Retinal pigment epithelial cell (primary cell): ENCODE data around the gene MMADHC.

Source experiments
- DNase-seq: peaks from one replicate; pipeline ENCODE4 v3.0.0-alpha.2; 2010; ENCODE audit warnings: low read depth
- H3K4me3 ChIP-seq: 2 replicates; pipeline ENCODE4 v1.5.1; 2011; ENCODE audit warnings: mild to moderate bottlenecking, low read length, control low read depth, moderate library complexity
- CTCF ChIP-seq: conservative IDR thresholded peaks from 2 replicates; pipeline ENCODE4 v1.5.1; 2011; ENCODE audit warnings: low read depth, low read length, control low read depth, inconsistent platforms

MMADHC gene

GRCh38 chr2:149579972-149580882, 7.3 kb downstream of the MMADHC start:
- no peak for DNase-seq
- no peak overlapping the region for H3K4me3 ChIP-seq
- no peak for TF ChIP-seq CTCF

- no peak for DNase-seq
- no peak overlapping the region for H3K4me3 ChIP-seq
- no peak for TF ChIP-seq CTCF
Observed at GRCh38 chr2:149577269-149577668, 10.3 kb downstream of the MMADHC start.

GRCh38 chr2:149575752-149576151, 11.8 kb downstream of the MMADHC start:
- H3K4me3 ChIP-seq = no peak overlapping the region
- no peak for TF ChIP-seq CTCF
- DNase-seq = no peak

GRCh38 chr2:149575277-149575676, 12.3 kb downstream of the MMADHC start:
- no peak for DNase-seq
- TF ChIP-seq CTCF = no peak
- H3K4me3 ChIP-seq = no peak overlapping the region

- TF ChIP-seq CTCF = peak; percentile 28
- no peak overlapping the region for H3K4me3 ChIP-seq
- DNase-seq = no peak
Observed at GRCh38 chr2:149573760-149574159, 13.8 kb downstream of the MMADHC start.

- no peak for TF ChIP-seq CTCF
- no peak for DNase-seq
- no peak overlapping the region for H3K4me3 ChIP-seq
Observed at GRCh38 chr2:149572102-149572953, 15.2 kb downstream of the MMADHC start.
